HCT116 (cell line): ENCODE results near the gene AOPEP. TPM values are rescaled to one million over a fixed set of nuclear protein-coding genes. Genes with fewer than 3 reads are reported as not detected.

Experiments used
- ATAC-seq: fragments of 200-7000 bp; cut with Tn5 transposase; 2 replicates; pipeline ENCODE4 v1.9.1; 2020; ENCODE audit warnings: mild to moderate bottlenecking, moderate library complexity
- BruUV-seq: library from RNA; stranded (reverse); fragments of 400-500 nt; replicated peaks from 2 replicates; lab custom pipeline; 2021; lab: Mats Ljungman, UMichigan
- CTCF ChIA-PET: fragments of 300-600 bp; sonication (Branson Sonifier 250); formaldehyde crosslinking; loops from one replicate; lab custom pipeline; 2021; ENCODE audit warnings: antibody characterized with exemption; lab: Charles Lee
- POLR2A ChIA-PET: fragments of 300-600, 350-600 bp; sonication (Branson Sonifier 250); formaldehyde crosslinking; loops from one replicate; lab custom pipeline; 2021; ENCODE audit warnings: antibody characterized with exemption; lab: Charles Lee
- RAD21 ChIA-PET, 2 experiments: fragments of 300-600 bp; sonication (Branson Sonifier 250); formaldehyde crosslinking; loops; one replicate each; lab custom pipeline; 2023; ENCODE audit warnings: low total read pairs in 2 of 2; ENCODE audit not compliant: uncharacterized antibody in 2 of 2, unreplicated experiment in 2 of 2, low non-redundant PET in 1 of 2; lab: Charles Lee
- DNase-seq: peaks from one replicate; pipeline ENCODE4 v3.0.0-alpha.2; 2010; ENCODE audit warnings: low read depth, low spot score
- H2AFZ ChIP-seq: fragments of 200-600 bp; shearing (Covaris generic), sonication (generic); 2 replicates; pipeline ENCODE4 v1.6.1; 2017; ENCODE audit warnings: low read depth, mixed run types, mixed read lengths, antibody characterized with exemption, low read length; ENCODE audit not compliant: poor library complexity, severe bottlenecking
- H3K27ac ChIP-seq: 2 replicates; pipeline ENCODE4 v1.5.1; 2012; ENCODE audit warnings: low read depth, low read length
- H3K27me3 ChIP-seq: fragments of 200-600 bp; sonication (generic); 2 replicates; pipeline ENCODE4 v1.6.1; 2016; ENCODE audit warnings: mixed run types, low read length, mixed read lengths; ENCODE audit not compliant: insufficient read depth
- H3K36me3 ChIP-seq, 2 experiments: fragments of 200-500 bp in 1 of 2; fragments of 200-600 bp in 1 of 2; sonication (Bioruptor generic) in 1 of 2; sonication (generic) in 1 of 2; 2 replicates each; pipeline versions ENCODE4 v1.5.1 to v1.6.1; 2014 to 2016; ENCODE audit warnings: low read length in 2 of 2, inconsistent platforms in 1 of 2, mixed read lengths in 1 of 2, mixed run types in 1 of 2; ENCODE audit not compliant: insufficient read depth in 2 of 2, control insufficient read depth in 1 of 2
- H3K4me1 ChIP-seq, 2 experiments: fragments of 200-600 bp in 1 of 2; sonication (generic) in 1 of 2; 2 replicates each; pipeline versions ENCODE4 v1.5.1 to v1.6.1; 2012 to 2017; ENCODE audit warnings: low read length in 2 of 2, inconsistent platforms in 1 of 2, mild to moderate bottlenecking in 1 of 2, mixed read lengths in 1 of 2, mixed run types in 1 of 2, moderate library complexity in 1 of 2; ENCODE audit not compliant: insufficient read depth in 2 of 2, control insufficient read depth in 1 of 2
- H3K4me2 ChIP-seq: fragments of 200-600 bp; sonication (generic); 2 replicates; pipeline ENCODE4 v1.6.1; 2017; ENCODE audit warnings: mixed run types, low read length, mixed read lengths
- H3K4me3 ChIP-seq, 2 experiments: fragments of 200-600 bp in 1 of 2; sonication (generic) in 1 of 2; replicated peaks in 1 of 2; 2 replicates each; pipeline ENCODE4 v1.5.1; 2011 to 2016; ENCODE audit warnings: low read length in 2 of 2, control low read depth in 1 of 2, low read depth in 1 of 2, mild to moderate bottlenecking in 1 of 2, mixed read lengths in 1 of 2, mixed run types in 1 of 2
- H3K79me2 ChIP-seq: fragments of 200-600 bp; sonication (generic); 2 replicates; pipeline ENCODE4 v1.6.1; 2017; ENCODE audit warnings: mild to moderate bottlenecking, mixed run types, low read length, moderate library complexity, mixed read lengths; ENCODE audit not compliant: insufficient read depth
- H3K9ac ChIP-seq: fragments of 200-600 bp; sonication (generic); 2 replicates; pipeline ENCODE4 v1.6.1; 2016; ENCODE audit warnings: low read length, mixed read lengths
- H3K9me2 ChIP-seq: fragments of 200-600 bp; sonication (generic), shearing (Covaris generic); 2 replicates; pipeline ENCODE4 v1.6.1; 2017; ENCODE audit warnings: mixed run types, mild to moderate bottlenecking, moderate library complexity; ENCODE audit not compliant: insufficient read depth
- H3K9me3 ChIP-seq, 2 experiments: fragments of 200-500 bp in 1 of 2; fragments of 200-600 bp in 1 of 2; sonication (Bioruptor generic) in 1 of 2; sonication (generic) in 1 of 2; 2 replicates each; pipeline ENCODE4 v1.6.1; 2014 to 2017; ENCODE audit warnings: low read length in 2 of 2, mixed read lengths in 2 of 2, inconsistent platforms in 1 of 2, low read depth in 1 of 2, mild to moderate bottlenecking in 1 of 2, mixed run types in 1 of 2, moderate library complexity in 1 of 2; ENCODE audit not compliant: control insufficient read depth in 1 of 2, insufficient read depth in 1 of 2
- H4K20me1 ChIP-seq: fragments of 200-600 bp; sonication (generic), shearing (Covaris generic); 2 replicates; pipeline ENCODE4 v1.6.1; 2017; ENCODE audit warnings: mixed run types, mild to moderate bottlenecking, moderate library complexity; ENCODE audit not compliant: insufficient read depth
- CBX3 ChIP-seq: IDR thresholded peaks from 2 replicates; pipeline ENCODE4 v1.6.1; 2012; ENCODE audit warnings: low read depth
- CEBPB ChIP-seq: IDR thresholded peaks from 2 replicates; pipeline ENCODE4 v1.6.1; 2012; ENCODE audit warnings: low read depth
- EGR1 ChIP-seq: IDR thresholded peaks from 2 replicates; pipeline ENCODE4 v1.6.1; 2012; ENCODE audit warnings: low read depth
- EZH2 ChIP-seq: fragments of 200-600 bp; sonication (generic); IDR thresholded peaks from 2 replicates; pipeline ENCODE4 v1.6.1; 2017; ENCODE audit warnings: antibody characterized with exemption, mixed run types
- EZH2phosphoT487 ChIP-seq: fragments of 200-600 bp; IDR thresholded peaks from 2 replicates; pipeline ENCODE4 v1.6.1; 2018; ENCODE audit warnings: antibody characterized with exemption, borderline replicate concordance
- JUND ChIP-seq: IDR thresholded peaks from 2 replicates; pipeline ENCODE4 v1.6.1; 2012
- POLR2A ChIP-seq: IDR thresholded peaks from 2 replicates; pipeline ENCODE4 v1.7.0; 2011; ENCODE audit warnings: borderline replicate concordance; ENCODE audit not compliant: insufficient read depth, insufficient read length; ENCODE audit errors: extremely low read depth
- POLR2AphosphoS5 ChIP-seq: IDR thresholded peaks from 2 replicates; pipeline ENCODE4 v1.6.1; 2011; ENCODE audit warnings: mild to moderate bottlenecking, low read depth, low read length, moderate library complexity
- SRF ChIP-seq: IDR thresholded peaks from 2 replicates; pipeline ENCODE4 v1.6.1; 2012; ENCODE audit warnings: low read depth
- YY1 ChIP-seq: IDR thresholded peaks from 2 replicates; pipeline ENCODE4 v1.6.1; 2011; ENCODE audit warnings: low read length, low read depth, moderate library complexity, mild to moderate bottlenecking; ENCODE audit not compliant: insufficient replicate concordance; ENCODE audit errors: extremely low read depth
- intact Hi-C: fragments of 100-400 bp; cut with micrococcal nuclease; formaldehyde crosslinking; loops from 2 replicates; pipeline ENCODE4 v1.10.0; 2022
- total RNA-seq: library from RNA; stranded (reverse); gene quantifications from one replicate; pipeline ENCODE4 v1.2.1, GENCODE V29; 2021; ENCODE audit not compliant: unreplicated experiment
- TF ChIP-seq, protein P1 (sequence below): IDR thresholded peaks from 2 replicates; pipeline ENCODE4 v1.6.1; 2012; ENCODE audit warnings: low read depth
- TF ChIP-seq, protein P2 (sequence below): IDR thresholded peaks from 2 replicates; pipeline ENCODE4 v1.6.1; 2012
- TF ChIP-seq, protein P3 (sequence below): IDR thresholded peaks from 2 replicates; pipeline ENCODE4 v1.6.1; 2012
- TF ChIP-seq, protein P4 (sequence below): IDR thresholded peaks from 2 replicates; pipeline ENCODE4 v1.6.1; 2011; ENCODE audit warnings: mild to moderate bottlenecking, low read length, moderate library complexity; ENCODE audit not compliant: insufficient replicate concordance; ENCODE audit errors: extremely low read depth

The AOPEP gene
- total RNA-seq, 1 experiment from 2014 or later = 15.1 TPM

DNA sequence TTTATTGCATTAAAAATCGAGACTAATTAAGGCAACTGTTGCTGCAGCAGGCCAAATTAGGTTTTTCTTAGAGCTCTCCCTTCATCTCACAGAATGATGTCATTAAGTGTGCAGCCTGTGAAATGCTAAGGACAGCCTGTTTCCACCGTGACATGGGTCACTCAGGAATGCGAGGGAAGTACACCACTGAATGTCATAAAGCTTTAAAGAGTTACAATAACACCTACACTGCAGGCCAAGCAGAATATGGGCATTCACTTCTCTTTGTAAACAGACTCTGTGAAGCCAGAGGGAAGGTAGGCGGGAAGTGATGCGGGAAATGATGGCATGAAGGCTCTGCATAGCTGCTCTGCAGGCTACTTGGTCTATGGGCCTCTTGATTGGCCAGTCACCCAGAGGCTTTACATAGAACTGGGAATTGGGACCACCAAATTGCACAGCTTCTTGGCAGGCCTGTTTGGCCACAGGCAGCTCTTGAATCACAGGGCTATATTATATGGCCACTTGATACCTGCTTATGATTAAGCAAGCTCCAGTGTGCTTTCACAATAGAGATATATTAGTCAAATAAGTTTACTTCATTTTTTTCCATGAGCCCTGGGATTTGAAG lies 28.4 kb upstream of the AOPEP start:
- Histone ChIP-seq H3K9ac (no peak overlapping the region), H2AFZ (no peak overlapping the region), H3K4me2 (no peak overlapping the region), H4K20me1 (no peaks in the 10 kb centered on the region), H3K27me3 (no peaks in the 10 kb centered on the region), H3K4me3 (no peak overlapping the region), H3K27ac (no peak overlapping the region), H3K9me3 (no peaks in the 10 kb centered on the region), H3K9me2 (no peaks in the 10 kb centered on the region), H3K36me3 (no peaks in the 10 kb centered on the region), H3K79me2 (no peaks in the 10 kb centered on the region), H3K4me1 (no peaks in the 10 kb centered on the region)
- no peak for ATAC-seq
- intact Hi-C loops = no loop called here
- RAD21 ChIA-PET = no interaction called here
- no TSS peak for BruUV-seq
- POLR2A ChIA-PET = no interaction called here
- no peak for TF ChIP-seq CBX3
- TF ChIP-seq, protein P1, sequence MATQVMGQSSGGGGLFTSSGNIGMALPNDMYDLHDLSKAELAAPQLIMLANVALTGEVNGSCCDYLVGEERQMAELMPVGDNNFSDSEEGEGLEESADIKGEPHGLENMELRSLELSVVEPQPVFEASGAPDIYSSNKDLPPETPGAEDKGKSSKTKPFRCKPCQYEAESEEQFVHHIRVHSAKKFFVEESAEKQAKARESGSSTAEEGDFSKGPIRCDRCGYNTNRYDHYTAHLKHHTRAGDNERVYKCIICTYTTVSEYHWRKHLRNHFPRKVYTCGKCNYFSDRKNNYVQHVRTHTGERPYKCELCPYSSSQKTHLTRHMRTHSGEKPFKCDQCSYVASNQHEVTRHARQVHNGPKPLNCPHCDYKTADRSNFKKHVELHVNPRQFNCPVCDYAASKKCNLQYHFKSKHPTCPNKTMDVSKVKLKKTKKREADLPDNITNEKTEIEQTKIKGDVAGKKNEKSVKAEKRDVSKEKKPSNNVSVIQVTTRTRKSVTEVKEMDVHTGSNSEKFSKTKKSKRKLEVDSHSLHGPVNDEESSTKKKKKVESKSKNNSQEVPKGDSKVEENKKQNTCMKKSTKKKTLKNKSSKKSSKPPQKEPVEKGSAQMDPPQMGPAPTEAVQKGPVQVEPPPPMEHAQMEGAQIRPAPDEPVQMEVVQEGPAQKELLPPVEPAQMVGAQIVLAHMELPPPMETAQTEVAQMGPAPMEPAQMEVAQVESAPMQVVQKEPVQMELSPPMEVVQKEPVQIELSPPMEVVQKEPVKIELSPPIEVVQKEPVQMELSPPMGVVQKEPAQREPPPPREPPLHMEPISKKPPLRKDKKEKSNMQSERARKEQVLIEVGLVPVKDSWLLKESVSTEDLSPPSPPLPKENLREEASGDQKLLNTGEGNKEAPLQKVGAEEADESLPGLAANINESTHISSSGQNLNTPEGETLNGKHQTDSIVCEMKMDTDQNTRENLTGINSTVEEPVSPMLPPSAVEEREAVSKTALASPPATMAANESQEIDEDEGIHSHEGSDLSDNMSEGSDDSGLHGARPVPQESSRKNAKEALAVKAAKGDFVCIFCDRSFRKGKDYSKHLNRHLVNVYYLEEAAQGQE = no peak
- no peak for TF ChIP-seq POLR2A
- no peak for TF ChIP-seq YY1
- DNase-seq = no peak
- CTCF ChIA-PET = interaction anchor here (1.0 kb wide), 1 partner anchor 18 kb away, joined by 3 read pairs; no protein-coding TSS in a partner anchor

DNA sequence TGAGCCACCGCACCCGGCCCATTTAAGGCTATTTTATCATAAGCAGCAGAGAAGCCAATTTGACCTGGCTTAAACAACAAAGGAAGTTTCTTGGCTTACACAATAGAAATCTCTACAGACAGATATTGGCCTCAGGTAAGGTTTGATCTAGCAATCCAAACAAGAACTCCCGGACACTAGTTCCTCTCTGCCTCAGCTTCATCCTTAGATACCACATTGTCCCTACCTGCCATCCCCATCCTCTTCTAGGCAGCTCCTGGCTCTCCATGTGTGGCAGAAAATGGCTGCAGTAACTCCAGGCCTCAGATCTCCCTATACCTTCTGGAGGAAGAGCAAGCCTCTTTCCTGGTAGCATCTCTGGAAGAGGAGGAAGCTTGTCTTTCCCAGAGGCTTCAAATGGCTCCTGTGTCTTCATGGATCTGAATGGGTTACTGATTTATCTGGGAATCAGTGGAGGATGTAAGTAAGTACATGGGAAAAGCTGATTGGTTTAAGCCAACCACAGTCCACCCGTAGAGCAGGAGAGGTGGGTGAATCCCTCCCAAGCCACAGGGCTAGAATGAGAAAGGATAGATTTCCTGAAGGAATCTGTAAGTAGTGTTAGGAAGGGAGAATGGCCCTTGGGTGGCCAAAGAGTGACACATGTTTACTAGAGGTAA lies 26.7 kb upstream of the AOPEP start:
- H3K27me3 ChIP-seq = no peaks in the 10 kb centered on the region; the same call in 1 of the 2 replicates
- ATAC-seq = no peak
- H3K9me2 ChIP-seq = no peaks in the 10 kb centered on the region
- H4K20me1 ChIP-seq = no peaks in the 10 kb centered on the region
- TF ChIP-seq, protein P2, sequence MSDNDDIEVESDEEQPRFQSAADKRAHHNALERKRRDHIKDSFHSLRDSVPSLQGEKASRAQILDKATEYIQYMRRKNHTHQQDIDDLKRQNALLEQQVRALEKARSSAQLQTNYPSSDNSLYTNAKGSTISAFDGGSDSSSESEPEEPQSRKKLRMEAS = no peak
- no peak for TF ChIP-seq JUND
- TF ChIP-seq CEBPB = no peak
- TF ChIP-seq, protein P3, sequence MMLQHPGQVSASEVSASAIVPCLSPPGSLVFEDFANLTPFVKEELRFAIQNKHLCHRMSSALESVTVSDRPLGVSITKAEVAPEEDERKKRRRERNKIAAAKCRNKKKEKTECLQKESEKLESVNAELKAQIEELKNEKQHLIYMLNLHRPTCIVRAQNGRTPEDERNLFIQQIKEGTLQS = no peak
- TF ChIP-seq, protein P4, sequence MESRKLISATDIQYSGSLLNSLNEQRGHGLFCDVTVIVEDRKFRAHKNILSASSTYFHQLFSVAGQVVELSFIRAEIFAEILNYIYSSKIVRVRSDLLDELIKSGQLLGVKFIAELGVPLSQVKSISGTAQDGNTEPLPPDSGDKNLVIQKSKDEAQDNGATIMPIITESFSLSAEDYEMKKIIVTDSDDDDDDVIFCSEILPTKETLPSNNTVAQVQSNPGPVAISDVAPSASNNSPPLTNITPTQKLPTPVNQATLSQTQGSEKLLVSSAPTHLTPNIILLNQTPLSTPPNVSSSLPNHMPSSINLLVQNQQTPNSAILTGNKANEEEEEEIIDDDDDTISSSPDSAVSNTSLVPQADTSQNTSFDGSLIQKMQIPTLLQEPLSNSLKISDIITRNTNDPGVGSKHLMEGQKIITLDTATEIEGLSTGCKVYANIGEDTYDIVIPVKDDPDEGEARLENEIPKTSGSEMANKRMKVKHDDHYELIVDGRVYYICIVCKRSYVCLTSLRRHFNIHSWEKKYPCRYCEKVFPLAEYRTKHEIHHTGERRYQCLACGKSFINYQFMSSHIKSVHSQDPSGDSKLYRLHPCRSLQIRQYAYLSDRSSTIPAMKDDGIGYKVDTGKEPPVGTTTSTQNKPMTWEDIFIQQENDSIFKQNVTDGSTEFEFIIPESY = no peak
- no peak for TF ChIP-seq EZH2
- no peak for TF ChIP-seq EZH2phosphoT487
- no peak for TF ChIP-seq EGR1
- no peak for TF ChIP-seq POLR2AphosphoS5
- no peak for TF ChIP-seq SRF
- TF ChIP-seq, all 23 proteins: peak for 0
- H3K36me3 ChIP-seq = no peaks in the 10 kb centered on the region
- no peaks in the 10 kb centered on the region for H3K9me3 ChIP-seq
- no peak overlapping the region for H3K4me3 ChIP-seq
- ChIA-PET RAD21 (interaction anchor here in 1 of 2 experiments (0.6 kb wide), 1 partner anchor 248 kb away, joined by 4 read pairs; no protein-coding TSS in a partner anchor), CTCF (no interaction called here), POLR2A (no interaction called here)
- no peaks in the 10 kb centered on the region for H3K79me2 ChIP-seq
- no peak for DNase-seq
- BruUV-seq = no TSS peak
- H3K4me1 ChIP-seq = no peaks in the 10 kb centered on the region
- no peak overlapping the region for H2AFZ ChIP-seq
- no peak overlapping the region for H3K9ac ChIP-seq
- intact Hi-C loops = no loop called here
- no peak overlapping the region for H3K27ac ChIP-seq
- no peak overlapping the region for H3K4me2 ChIP-seq
